Measurements from ENCODE around the gene OR6Y1. TPM values are rescaled to one million over a fixed set of nuclear protein-coding genes. Genes with fewer than 3 reads are reported as not detected.

OR6Y1 gene
- total and polyA plus RNA-seq, 2 of the 13 experiments (the other 11 are each of a cell fraction or from before 2014, with no cell fraction given), result not detected

DNA sequence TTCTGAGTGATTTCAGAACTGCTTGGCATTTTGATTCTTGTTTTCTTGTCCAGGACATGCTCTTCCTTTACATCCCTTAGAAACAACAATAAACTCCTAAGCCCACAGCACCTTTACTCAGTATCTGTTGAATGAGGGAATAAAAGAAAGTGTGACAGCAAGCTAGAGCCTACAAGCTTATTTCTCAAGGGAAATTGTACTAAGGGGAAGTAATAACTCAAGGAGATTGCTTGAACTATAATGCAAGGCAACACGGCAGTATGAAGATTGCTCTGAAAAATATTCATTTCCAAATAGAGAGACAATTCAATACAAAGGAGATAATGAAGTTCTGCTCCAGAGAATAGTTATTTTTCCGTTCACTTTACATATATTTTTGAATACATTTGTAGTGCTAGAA lies 9.6 kb upstream of the OR6Y1 start:
- 4% methylated on average over 2 of the region's 2 CpGs for WGBS (ENCODE audit: low lambda C conversion rate)
- no TSS peak for BruUV-seq (replicated peaks)
- no peak overlapping the region for H3K4me2 ChIP-seq (ENCODE audit: low read depth, low read length)
- no peaks in the 10 kb centered on the region for H3K27me3 ChIP-seq (ENCODE audit: control insufficient read depth in 1 of 2, insufficient read depth in 2 of 2, low read length in 2 of 2)
- no peak overlapping the region for H3K9ac ChIP-seq (ENCODE audit: insufficient read depth, low read depth, low read length)
- POLR2A ChIA-PET, result no interaction called here
- FAIRE-seq (no peak), DNase-seq (ENCODE audit: low spot score) (no peak), ATAC-seq (no peak)
- no peak overlapping the region for H3K27ac ChIP-seq (ENCODE audit: extremely low read length, insufficient read depth, low read length)
- H3K4me1 ChIP-seq (ENCODE audit: insufficient read depth, low read length), result no peaks in the 10 kb centered on the region
- H2AFZ ChIP-seq (ENCODE audit: low read length), result no peak overlapping the region
- H3K9me3 ChIP-seq (ENCODE audit: low read length), result peaks cover 52% of the 10 kb centered on the region
- no peaks in the 10 kb centered on the region for H3K36me3 ChIP-seq (replicated peaks in 1 of 2; ENCODE audit: control insufficient read depth in 1 of 2, insufficient read depth in 2 of 2, low read length in 2 of 2)
- intact Hi-C loops (cut with micrococcal nuclease; ENCODE audit: unreplicated experiment), result no loop called here
- in situ Hi-C loops (cut with HindIII; ENCODE audit: extremely low pct_ligation_motif_present, low pct_unique_long_range_greater_than_20kb), result no loop called here
- no peaks in the 10 kb centered on the region for H4K20me1 ChIP-seq (ENCODE audit: insufficient read depth, low read length)
- CTCF ChIA-PET (ENCODE audit: low intra/inter-chr PET ratio, low total read pairs), result no interaction called here
- H3K4me3 ChIP-seq (replicated peaks in 1 of 3; ENCODE audit: insufficient read depth in 1 of 3, low read depth in 2 of 3, low read length in 3 of 3), result no peak overlapping the region
- H3K79me2 ChIP-seq (ENCODE audit: insufficient read depth, low read length), result no peaks in the 10 kb centered on the region
- TF ChIP-seq, protein P1, sequence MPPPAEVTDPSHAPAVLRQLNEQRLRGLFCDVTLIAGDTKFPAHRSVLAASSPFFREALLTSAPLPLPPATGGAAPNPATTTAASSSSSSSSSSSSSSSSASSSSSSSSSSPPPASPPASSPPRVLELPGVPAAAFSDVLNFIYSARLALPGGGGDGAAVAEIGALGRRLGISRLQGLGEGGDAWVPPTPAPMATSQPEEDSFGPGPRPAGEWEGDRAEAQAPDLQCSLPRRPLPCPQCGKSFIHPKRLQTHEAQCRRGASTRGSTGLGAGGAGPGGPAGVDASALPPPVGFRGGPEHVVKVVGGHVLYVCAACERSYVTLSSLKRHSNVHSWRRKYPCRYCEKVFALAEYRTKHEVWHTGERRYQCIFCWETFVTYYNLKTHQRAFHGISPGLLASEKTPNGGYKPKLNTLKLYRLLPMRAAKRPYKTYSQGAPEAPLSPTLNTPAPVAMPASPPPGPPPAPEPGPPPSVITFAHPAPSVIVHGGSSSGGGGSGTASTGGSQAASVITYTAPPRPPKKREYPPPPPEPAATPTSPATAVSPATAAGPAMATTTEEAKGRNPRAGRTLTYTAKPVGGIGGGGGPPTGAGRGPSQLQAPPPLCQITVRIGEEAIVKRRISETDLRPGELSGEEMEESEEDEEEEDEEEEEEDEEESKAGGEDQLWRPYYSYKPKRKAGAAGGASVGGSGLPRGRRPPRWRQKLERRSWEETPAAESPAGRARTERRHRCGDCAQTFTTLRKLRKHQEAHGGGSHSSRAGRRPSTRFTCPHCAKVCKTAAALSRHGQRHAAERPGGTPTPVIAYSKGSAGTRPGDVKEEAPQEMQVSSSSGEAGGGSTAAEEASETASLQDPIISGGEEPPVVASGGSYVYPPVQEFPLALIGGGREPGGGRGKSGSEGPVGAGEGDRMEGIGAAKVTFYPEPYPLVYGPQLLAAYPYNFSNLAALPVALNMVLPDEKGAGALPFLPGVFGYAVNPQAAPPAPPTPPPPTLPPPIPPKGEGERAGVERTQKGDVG (CRISPR knock-in tag; IDR thresholded peaks at IDR 0.05; ENCODE audit: borderline replicate concordance), result no peak
- TF ChIP-seq SRSF9 (IDR thresholded peaks at IDR 0.05; ENCODE audit: borderline replicate concordance, insufficient read depth, low read depth, low read length, poor library complexity, severe bottlenecking) (no peak), PLRG1 (conservative IDR thresholded peaks at IDR 0.05) (no peak), SRSF1 (optimal IDR thresholded peaks at IDR 0.05; ENCODE audit: low read depth, low read length) (no peak), CBX2 (IDR thresholded peaks at IDR 0.05; ENCODE audit: low read depth, low read length) (no peak), CBX2 (CRISPR knock-in tag; IDR thresholded peaks at IDR 0.05; ENCODE audit: low read depth) (no peak), ZNF660 (CRISPR knock-in tag; IDR thresholded peaks at IDR 0.05; ENCODE audit: borderline replicate concordance, low read depth) (no peak), ZNF782 (CRISPR knock-in tag; IDR thresholded peaks at IDR 0.05; ENCODE audit: borderline replicate concordance) (no peak), RCOR2 (CRISPR knock-in tag; IDR thresholded peaks at IDR 0.05) (no peak), SMAD1 (CRISPR knock-in tag; IDR thresholded peaks at IDR 0.05; ENCODE audit: borderline replicate concordance, low read depth) (no peak), DNMT1 (CRISPR knock-in tag; IDR thresholded peaks at IDR 0.05) (no peak)
- TF ChIP-seq, protein P2, sequence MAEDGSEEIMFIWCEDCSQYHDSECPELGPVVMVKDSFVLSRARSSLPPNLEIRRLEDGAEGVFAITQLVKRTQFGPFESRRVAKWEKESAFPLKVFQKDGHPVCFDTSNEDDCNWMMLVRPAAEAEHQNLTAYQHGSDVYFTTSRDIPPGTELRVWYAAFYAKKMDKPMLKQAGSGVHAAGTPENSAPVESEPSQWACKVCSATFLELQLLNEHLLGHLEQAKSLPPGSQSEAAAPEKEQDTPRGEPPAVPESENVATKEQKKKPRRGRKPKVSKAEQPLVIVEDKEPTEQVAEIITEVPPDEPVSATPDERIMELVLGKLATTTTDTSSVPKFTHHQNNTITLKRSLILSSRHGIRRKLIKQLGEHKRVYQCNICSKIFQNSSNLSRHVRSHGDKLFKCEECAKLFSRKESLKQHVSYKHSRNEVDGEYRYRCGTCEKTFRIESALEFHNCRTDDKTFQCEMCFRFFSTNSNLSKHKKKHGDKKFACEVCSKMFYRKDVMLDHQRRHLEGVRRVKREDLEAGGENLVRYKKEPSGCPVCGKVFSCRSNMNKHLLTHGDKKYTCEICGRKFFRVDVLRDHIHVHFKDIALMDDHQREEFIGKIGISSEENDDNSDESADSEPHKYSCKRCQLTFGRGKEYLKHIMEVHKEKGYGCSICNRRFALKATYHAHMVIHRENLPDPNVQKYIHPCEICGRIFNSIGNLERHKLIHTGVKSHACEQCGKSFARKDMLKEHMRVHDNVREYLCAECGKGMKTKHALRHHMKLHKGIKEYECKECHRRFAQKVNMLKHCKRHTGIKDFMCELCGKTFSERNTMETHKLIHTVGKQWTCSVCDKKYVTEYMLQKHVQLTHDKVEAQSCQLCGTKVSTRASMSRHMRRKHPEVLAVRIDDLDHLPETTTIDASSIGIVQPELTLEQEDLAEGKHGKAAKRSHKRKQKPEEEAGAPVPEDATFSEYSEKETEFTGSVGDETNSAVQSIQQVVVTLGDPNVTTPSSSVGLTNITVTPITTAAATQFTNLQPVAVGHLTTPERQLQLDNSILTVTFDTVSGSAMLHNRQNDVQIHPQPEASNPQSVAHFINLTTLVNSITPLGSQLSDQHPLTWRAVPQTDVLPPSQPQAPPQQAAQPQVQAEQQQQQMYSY (CRISPR knock-in tag; IDR thresholded peaks at IDR 0.05), result no peak
- TF ChIP-seq, protein P3, sequence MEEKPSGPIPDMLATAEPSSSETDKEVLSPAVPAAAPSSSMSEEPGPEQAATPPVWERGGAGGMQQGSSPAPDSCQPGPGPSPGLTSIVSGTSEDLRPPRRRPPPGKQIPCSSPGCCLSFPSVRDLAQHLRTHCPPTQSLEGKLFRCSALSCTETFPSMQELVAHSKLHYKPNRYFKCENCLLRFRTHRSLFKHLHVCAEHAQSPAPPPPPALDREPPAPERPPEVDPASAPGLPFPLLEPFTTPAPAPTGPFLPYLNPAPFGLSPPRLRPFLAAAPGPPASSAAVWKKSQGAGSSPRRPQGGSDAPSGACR (CRISPR knock-in tag; IDR thresholded peaks at IDR 0.05), result no peak
- TF ChIP-seq, protein P4, sequence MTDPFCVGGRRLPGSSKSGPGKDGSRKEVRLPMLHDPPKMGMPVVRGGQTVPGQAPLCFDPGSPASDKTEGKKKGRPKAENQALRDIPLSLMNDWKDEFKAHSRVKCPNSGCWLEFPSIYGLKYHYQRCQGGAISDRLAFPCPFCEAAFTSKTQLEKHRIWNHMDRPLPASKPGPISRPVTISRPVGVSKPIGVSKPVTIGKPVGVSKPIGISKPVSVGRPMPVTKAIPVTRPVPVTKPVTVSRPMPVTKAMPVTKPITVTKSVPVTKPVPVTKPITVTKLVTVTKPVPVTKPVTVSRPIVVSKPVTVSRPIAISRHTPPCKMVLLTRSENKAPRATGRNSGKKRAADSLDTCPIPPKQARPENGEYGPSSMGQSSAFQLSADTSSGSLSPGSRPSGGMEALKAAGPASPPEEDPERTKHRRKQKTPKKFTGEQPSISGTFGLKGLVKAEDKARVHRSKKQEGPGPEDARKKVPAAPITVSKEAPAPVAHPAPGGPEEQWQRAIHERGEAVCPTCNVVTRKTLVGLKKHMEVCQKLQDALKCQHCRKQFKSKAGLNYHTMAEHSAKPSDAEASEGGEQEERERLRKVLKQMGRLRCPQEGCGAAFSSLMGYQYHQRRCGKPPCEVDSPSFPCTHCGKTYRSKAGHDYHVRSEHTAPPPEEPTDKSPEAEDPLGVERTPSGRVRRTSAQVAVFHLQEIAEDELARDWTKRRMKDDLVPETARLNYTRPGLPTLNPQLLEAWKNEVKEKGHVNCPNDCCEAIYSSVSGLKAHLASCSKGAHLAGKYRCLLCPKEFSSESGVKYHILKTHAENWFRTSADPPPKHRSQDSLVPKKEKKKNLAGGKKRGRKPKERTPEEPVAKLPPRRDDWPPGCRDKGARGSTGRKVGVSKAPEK (CRISPR knock-in tag; IDR thresholded peaks at IDR 0.05; ENCODE audit: borderline replicate concordance), result no peak

Measured in HepG2 (cell line).